ENCODE results near the gene SEMA6A.

Gene SEMA6A, protein sequence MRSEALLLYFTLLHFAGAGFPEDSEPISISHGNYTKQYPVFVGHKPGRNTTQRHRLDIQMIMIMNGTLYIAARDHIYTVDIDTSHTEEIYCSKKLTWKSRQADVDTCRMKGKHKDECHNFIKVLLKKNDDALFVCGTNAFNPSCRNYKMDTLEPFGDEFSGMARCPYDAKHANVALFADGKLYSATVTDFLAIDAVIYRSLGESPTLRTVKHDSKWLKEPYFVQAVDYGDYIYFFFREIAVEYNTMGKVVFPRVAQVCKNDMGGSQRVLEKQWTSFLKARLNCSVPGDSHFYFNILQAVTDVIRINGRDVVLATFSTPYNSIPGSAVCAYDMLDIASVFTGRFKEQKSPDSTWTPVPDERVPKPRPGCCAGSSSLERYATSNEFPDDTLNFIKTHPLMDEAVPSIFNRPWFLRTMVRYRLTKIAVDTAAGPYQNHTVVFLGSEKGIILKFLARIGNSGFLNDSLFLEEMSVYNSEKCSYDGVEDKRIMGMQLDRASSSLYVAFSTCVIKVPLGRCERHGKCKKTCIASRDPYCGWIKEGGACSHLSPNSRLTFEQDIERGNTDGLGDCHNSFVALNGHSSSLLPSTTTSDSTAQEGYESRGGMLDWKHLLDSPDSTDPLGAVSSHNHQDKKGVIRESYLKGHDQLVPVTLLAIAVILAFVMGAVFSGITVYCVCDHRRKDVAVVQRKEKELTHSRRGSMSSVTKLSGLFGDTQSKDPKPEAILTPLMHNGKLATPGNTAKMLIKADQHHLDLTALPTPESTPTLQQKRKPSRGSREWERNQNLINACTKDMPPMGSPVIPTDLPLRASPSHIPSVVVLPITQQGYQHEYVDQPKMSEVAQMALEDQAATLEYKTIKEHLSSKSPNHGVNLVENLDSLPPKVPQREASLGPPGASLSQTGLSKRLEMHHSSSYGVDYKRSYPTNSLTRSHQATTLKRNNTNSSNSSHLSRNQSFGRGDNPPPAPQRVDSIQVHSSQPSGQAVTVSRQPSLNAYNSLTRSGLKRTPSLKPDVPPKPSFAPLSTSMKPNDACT

DNA sequence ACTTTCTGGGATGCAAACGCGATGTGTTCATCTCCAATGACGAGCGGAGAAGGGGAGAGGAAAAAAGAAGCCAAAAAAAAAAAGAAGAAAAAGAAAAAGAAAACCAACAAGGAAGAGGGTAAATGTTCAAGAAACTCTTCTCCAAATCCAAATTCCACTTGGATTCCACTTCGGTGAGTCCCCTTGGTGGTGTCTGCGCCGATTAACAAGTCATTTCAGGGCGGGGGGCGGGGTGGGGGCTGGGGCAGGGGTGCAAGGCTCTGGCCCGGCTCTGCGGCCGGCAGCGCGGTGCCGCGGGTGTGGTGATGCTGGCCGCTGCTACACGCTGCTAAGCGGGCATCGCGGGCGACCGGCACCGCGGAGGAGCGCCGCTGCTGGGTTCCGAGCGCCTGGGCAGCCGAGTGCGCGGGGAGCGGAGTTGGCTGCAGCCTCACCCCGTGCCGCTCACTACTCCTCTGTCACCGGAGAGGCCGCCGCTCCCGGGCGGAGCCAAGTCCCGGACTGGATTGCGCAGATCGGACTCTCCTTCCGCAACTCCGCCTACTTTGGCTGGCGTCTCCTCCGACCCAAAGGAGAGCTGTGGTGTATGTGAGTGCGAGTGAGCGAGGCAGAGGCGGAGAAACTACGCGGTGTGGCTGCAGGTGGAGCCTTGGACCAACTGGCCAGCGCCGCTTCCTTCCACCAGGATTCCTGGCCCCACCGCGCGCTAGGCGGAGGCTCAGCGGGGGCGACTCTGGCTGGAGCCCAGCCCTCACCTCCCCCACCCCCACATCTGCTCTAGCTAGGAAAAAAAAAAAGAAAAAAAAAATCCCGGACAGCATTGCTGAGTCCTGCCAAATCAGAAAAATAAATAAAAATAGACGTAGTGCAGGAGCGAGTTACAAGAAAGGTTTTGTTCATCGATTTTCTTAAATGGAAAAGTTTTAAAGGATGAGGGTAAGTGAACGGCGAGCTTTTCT, at the start of gene SEMA6A:
Gene SEMA6A, minus strand, starts transcription at position 457 of the 959 bp plus-strand sequence. CDS start 69,879 bp downstream, outside the sequence.
- peak; percentile 83 to 94 for DNase-seq

DNA sequence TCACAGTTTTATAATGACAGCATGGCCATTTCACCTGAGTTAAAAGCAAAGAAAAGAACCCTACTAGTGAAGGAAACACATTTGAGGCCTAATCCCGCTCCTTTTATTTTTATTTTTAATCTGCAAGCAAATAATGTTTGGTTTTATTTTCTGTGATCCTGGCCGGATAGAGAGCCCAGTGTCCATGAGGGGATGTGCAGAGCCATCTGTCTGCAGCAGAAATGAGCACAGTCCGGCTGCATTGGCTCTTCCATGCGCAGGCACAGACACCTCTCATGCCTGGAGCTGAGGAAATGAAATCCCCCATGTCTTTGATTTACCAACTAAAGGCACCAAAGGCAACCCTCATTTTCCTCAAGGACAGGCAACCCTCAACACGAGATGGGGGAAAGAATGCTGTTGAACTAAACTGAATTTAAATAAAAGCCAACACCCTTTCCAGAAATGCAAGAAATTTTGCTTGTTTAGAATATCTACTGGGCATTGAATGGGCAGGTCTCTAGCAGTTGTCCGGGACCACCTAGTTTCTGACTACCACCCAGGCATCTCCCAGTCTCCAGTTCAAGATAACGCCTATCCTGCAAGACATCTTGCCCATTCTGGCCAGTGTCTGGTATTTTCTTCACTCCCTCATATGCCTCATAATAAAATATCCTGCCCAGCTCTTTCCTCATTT, 47.9 kb upstream of the SEMA6A start:
- no peak for DNase-seq

- no peak for DNase-seq
These were observed 47.0 kb upstream of the SEMA6A start for GRCh38 chr5:116621599-116621998.

DNA sequence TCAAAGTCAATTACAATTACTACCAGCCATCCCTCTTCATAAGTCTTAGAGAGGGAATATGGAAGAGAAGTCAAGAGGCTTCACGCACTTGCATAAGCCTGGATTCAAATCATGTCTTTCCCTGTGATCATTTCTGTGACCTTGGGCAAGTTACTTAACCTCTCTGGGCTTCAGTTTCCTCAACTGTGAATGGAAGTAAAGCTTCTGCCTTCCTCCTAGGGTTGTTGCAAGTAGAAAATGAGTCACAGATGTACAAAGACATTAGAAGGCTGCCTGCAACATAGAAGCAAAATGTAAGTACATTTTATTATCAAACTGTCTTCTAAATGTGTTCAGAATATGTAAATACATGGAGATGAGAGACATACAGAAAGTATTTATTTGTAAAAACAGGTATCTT, 42.3 kb upstream of the SEMA6A start:
- no peak for DNase-seq

GRCh38 chr5:116614603-116614920, 39.9 kb upstream of the SEMA6A start:
- DNase-seq, result no peak

DNA sequence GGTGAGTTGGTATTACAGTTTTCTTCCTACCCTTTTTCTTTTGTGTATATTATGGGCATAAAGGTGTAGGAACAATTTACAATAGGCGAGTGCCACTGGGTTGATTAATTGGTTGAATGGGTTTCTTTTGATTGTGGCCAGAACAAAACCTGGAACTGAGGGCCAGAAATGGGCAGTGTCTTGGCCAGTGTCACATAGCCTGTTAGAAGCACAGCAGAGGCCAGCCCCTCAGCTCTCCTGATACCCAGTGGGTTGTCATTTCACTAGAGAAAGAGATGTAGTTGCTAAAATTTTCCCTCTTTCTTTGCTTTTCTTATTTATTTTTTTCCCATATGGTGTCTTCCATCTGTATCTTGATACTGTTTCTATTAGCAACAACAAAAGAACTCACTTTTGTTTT, 38.8 kb upstream of the SEMA6A start:
- DNase-seq, result no peak

DNA sequence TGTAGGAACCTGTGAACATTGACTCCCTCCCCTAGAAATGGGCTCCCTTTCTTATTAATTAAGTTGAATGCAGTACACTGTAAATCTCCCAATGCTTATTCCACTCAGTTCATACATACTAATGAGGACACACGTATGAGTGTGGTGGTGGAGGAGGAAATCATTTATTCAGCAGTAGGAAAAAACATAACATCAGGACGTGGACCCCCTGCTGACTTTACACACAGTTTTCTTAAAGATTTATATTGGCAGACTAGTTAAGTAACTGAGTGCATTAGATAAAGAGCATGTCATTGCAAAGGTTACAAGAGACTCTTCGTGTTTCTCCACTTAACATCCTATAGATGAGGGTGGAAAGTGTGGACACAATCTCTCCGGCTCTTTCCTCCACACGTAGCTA, 37.8 kb upstream of the SEMA6A start:
- DNase-seq, result no peak

DNA sequence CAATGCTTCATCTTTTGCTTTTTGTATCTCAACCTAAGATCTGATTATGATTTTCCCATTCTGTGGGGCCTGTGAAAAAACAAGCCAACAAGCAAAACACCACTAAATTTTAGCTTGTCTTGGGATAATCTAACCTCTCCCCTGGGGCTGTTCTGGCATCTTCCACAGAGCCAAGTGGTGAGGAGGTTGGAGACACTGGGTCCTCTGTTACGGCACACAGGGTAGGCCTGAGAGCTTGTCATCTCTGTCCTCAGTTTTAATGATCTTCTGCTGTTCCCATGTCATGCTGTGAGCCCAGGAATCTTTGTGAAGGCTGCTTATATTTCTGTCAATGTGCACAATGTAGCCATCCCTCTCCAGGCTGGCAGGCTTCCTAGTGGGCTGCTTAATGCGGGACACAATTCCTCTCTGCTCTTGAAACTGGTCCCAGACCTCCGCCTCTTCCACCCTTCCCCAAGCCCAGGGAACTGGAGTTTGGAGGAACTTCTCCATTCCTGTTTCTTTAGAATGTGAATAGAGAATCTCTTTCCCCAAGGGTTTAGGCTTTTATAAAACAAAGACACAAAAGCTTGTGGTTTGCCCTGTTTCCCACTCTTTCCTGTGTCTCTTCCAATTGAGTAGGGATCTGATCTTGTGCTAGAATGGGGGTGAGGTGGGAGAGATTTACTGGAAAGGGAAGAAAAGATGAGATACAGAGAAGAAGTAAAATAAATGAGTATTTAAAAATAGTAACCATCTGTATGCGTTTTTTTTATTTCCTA, 30.9 kb upstream of the SEMA6A start:
- DNase-seq, result peak; percentile 3 to 42

DNA sequence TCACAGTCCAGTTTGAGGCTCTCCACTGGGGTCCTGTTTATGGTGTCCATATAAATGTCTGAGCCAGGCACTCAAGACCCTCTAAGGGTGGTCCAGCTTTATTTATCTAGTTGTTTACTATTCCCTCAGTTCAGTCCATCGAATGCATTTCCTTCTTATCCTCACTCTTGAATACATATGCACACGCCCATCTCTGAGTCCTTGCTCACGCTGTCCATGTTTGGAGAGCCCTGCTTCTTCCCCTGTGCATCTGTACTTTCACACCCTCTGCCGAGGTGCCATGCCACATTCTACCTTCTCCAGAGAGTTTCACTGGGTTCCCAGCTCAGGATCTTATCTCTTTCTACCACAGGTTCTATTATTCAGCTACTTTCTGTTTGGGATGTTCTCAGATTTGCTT, 30.2 kb upstream of the SEMA6A start:
- no peak for DNase-seq

- DNase-seq, result peak in 1 of 2 experiments; percentile 24
These were observed 26.3 kb upstream of the SEMA6A start for GRCh38 chr5:116600876-116601275.

DNA sequence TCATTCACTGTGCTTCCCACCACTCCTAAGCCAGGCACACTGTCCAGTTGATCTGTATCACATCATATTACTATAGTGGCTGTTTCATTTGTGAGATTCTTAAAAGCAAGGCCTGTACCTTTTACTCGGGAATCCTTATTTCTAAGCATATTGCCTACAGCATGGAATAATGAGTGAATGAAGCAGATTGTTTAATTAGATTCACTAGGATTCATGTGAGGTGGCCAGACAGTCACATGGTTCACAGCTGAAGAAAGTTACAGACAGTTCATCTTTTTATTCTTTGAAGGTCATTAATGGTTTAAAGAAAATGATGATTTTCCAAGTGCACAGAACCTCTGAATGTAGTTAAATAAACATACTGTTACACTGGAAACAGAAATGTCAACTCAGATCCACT, 24.3 kb upstream of the SEMA6A start:
- DNase-seq, result no peak

GRCh38 chr5:116595498-116595897, 20.9 kb upstream of the SEMA6A start:
- DNase-seq, result no peak

DNA sequence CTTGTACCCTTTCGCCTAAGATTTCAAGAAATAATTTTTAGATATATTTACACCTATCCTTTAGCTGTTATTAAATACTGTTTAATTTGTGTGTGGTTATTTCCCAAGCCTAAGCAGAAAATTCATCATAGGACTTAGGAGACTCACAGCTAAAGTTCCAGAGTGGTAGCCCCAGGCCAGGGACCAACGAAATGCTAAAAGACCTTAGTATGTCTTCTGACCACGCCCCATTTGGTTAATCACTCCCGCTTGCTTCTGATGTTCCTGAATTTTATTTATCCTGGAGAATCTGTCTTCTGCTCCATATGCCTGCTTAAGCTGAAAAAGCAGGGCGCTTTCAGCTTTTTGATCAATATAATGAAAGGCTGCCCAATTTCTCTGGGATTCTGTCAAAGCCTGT, 18.7 kb upstream of the SEMA6A start:
- no peak for DNase-seq

DNA sequence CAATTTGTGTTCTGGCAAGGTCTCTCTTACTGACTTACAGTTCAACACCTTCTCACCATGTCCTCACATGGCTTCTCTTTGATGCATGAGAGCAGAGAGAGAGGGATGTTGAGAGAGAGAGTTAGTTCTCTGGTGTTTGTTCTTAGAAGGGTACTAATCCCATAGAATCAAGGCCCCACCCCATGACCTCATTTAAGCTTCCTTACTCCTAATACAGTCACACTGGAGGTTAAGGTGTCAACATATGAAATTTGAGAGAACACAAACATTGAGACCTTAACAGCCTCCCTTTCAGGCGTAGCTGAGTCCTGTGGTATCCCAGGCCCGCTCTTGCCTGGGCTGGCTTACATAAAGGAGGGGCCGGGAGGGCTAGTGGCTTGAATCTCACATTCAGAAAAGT, 10.6 kb upstream of the SEMA6A start:
- DNase-seq, result no peak

DNA sequence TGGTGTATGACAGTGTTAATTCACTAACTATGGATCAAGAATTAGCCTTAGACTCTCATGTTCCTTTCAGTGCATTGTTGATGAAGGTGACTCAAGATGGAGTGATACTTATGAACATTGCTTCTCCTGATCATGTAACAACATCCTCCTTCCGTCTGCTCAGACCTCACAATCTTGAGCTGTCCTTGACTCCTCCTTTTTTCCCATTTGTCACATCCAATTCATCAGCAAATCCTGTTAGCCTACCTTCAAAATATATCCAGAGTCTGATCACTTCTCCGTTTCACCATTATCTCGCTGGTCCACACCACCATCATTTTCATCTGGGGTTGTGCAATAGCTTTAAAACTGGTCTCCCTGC, 9.2 kb upstream of the SEMA6A start:
- DNase-seq, result no peak

- no peak for DNase-seq
These were observed 8.7 kb upstream of the SEMA6A start for GRCh38 chr5:116583085-116583861.

GRCh38 chr5:116581910-116582309, 7.3 kb upstream of the SEMA6A start:
- DNase-seq, result no peak

GRCh38 chr5:116579144-116579543, 4.5 kb upstream of the SEMA6A start:
- no peak for DNase-seq

DNA sequence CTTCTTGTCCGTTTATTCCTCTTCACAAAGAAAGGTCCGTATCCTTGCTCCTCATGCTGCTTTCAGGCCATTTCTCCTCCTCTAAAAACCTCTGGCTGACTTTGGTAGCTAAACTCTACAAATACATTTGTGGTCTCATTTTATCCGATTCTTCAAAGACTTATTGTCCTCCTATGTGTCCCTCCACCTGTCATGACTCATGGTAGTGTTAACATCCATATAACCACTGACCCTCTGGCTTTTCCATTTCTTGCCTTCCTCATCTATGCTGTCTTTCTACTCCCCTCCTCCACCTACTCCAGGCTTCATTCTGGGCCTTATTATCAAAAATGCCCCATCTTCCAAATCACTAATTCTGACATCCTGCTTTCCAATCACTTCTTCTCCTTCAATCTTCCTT, 4.1 kb upstream of the SEMA6A start:
- DNase-seq, result no peak

DNA sequence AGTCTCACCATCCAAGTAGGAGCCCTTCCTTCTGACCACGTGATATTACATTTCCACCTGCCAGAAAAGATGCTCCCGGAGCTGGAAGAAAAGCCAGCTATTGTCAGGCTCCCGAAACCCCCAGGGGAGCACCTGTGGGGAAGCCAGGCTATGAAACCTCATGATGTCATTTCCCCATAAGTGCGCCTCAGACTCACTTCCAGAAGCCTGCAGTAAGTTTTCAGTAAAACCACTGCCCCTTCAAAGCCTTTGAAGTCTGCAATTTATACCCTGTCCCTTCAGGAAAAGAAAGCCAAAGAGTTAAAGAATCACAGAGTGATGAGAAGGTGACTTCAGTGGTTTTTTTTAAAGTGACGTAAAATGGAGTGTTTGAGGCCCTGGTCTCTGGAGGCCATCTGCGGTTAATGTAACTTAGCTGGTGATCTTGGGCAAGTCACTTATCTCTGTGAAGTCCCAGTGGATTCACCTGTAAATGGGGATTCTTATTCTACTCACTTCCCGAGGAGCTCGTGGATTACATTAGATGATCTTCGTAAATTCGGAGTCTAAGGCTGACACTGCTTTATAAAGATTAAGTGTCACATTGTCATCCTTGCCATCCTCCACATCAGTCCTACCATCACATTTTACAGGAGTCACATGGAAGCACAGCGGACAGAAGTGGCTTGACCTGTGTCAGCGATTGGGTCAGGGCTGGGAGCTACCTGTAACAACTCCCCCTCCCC, 2.6 kb upstream of the SEMA6A start:
- DNase-seq, result no peak
